Progenitor cell of endocrine pancreas (in vitro differentiated cells): ENCODE data around the gene TBX18. TPM values are rescaled to one million over a fixed set of nuclear protein-coding genes. Genes with fewer than 3 reads are reported as not detected.

Source experiments
- DNase-seq: peaks from one replicate; pipeline ENCODE4 v3.0.0; 2021; ENCODE audit warnings: low spot score; ENCODE audit not compliant: unreplicated experiment
- H3K27ac Mint-ChIP-seq: 2 replicates; pipeline ENCODE4 v1.8.0; 2021; ENCODE audit warnings: mild to moderate bottlenecking, moderate library complexity, mixed read lengths
- H3K27me3 Mint-ChIP-seq: 2 replicates; pipeline ENCODE4 v1.8.0; 2021; ENCODE audit warnings: mixed read lengths
- H3K36me3 Mint-ChIP-seq: 2 replicates; pipeline ENCODE4 v1.8.0; 2022; ENCODE audit warnings: mixed read lengths; ENCODE audit not compliant: insufficient read depth
- H3K4me1 Mint-ChIP-seq: 2 replicates; pipeline ENCODE4 v1.8.0; 2021; ENCODE audit warnings: low read depth, mixed read lengths
- H3K4me3 Mint-ChIP-seq: 2 replicates; pipeline ENCODE4 v1.8.0; 2021; ENCODE audit warnings: low read depth, mild to moderate bottlenecking, moderate library complexity, mixed read lengths
- H3K9me3 Mint-ChIP-seq: 2 replicates; pipeline ENCODE4 v1.8.0; 2021; ENCODE audit warnings: low read depth, mixed read lengths
- CTCF ChIP-seq: fragments of 200-600 bp; sonication (generic); IDR thresholded peaks from one replicate; pipeline ENCODE4 v1.5.0; 2021; ENCODE audit warnings: antibody characterized with exemption, mild to moderate bottlenecking; ENCODE audit not compliant: unreplicated experiment
- total RNA-seq: library from RNA; stranded (reverse); gene quantifications from 2 replicates; pipeline ENCODE4 v1.2.1, GENCODE V29; 2021

The TBX18 gene
- total RNA-seq, 1 donor from 2014 or later, result 1.3 TPM

GRCh38 chr6:84641076-84641475 is 123.3 kb downstream of the TBX18 start:
- no peaks in the 10 kb centered on the region for H3K27me3 Mint-ChIP-seq
- H3K4me3 Mint-ChIP-seq, result no peak overlapping the region
- H3K36me3 Mint-ChIP-seq, result no peaks in the 10 kb centered on the region
- DNase-seq, result no peak
- no peak overlapping the region for H3K27ac Mint-ChIP-seq
- TF ChIP-seq CTCF, result no peak
- H3K9me3 Mint-ChIP-seq, result peaks cover 4% of the 10 kb centered on the region
- H3K4me1 Mint-ChIP-seq, result peaks cover 9% of the 10 kb centered on the region

GRCh38 chr6:84639396-84639795 is 125.0 kb downstream of the TBX18 start:
- Mint-ChIP-seq H3K9me3 (peaks cover 4% of the 10 kb centered on the region), H3K27me3 (no peaks in the 10 kb centered on the region), H3K4me3 (no peak overlapping the region), H3K27ac (no peak overlapping the region), H3K4me1 (peaks cover 3% of the 10 kb centered on the region), H3K36me3 (no peaks in the 10 kb centered on the region)
- DNase-seq, result no peak
- no peak for TF ChIP-seq CTCF

- Mint-ChIP-seq H3K36me3 (no peaks in the 10 kb centered on the region), H3K27ac (no peak overlapping the region), H3K4me3 (no peak overlapping the region), H3K9me3 (peaks cover 4% of the 10 kb centered on the region), H3K4me1 (peaks cover 2% of the 10 kb centered on the region), H3K27me3 (no peaks in the 10 kb centered on the region)
- DNase-seq, result no peak
- no peak for TF ChIP-seq CTCF
Measured at GRCh38 chr6:84638286-84638685, 126.1 kb downstream of the TBX18 start.
